GM13976 (cell line): ENCODE data around the gene SKI.
A peak's percentile ranks its signal among the peaks of the same experiment; 100 is the strongest.

ENCODE experiments used
- DNase-seq: peaks from one replicate; pipeline ENCODE4 v3.0.0; 2012; ENCODE audit warnings: low spot score
- CTCF ChIP-seq: IDR thresholded peaks from 2 replicates; pipeline ENCODE4 v1.5.1; 2012; ENCODE audit warnings: borderline replicate concordance, mild to moderate bottlenecking; ENCODE audit not compliant: insufficient read depth; ENCODE audit errors: extremely low read depth, missing control alignments, control extremely low read depth
- in situ Hi-C: fragments of 300-500 bp; cut with MboI; formaldehyde crosslinking; loops from one replicate; pipeline ENCODE4 v1.12.0; 2022; ENCODE audit warnings: low sequenced_read_pairs, mixed read lengths, inconsistent platforms; ENCODE audit not compliant: unreplicated experiment

Gene SKI

GRCh38 chr1:2307972-2308371 is 79.9 kb downstream of the SKI start:
- in situ Hi-C loops = no loop called here
- TF ChIP-seq CTCF = no peak
- DNase-seq = no peak

GRCh38 chr1:2308844-2309243 is 80.7 kb downstream of the SKI start:
- TF ChIP-seq CTCF = no peak
- no peak for DNase-seq
- in situ Hi-C loops = no loop called here

DNA sequence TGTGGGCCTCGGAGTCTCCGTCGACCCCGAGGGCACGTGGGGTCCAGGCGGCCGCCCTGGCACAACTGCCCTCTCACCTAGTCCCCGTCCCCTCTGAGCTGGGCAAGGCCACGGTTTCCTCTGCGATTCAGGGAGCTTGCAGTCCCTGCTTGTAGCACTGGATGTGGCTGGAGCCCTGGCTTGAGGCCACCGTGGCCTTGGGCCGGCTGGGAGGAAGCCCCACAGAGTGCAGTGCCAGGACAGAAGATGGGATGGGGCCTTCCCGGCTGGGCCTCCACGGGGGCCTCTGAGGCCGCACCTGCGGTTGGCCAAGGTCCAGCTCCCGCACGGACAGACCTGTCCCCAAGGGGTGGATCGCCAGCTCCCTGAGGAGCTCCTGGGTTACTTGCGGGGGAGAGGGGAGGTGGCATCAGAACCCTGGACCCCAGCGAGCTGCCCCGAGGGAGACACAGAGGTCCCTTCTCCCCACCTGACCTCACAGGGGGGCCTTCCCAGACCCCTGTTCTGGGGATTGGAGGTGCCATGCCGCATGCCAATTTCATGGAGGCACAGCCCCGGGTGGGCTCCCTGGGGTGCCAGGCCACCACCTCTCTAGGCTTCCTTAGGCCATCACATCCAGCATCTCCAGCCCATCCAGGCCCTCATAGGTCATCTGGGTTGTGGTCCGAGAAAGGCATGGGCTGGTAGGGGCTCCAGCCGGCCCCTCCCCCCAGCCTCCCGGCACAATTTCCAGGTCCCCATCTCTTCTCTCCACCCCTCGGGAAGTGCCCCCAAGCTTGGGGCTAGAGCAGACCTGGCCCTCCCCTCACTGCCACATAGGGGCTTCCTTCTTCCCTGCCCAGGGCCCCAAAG is 82.4 kb downstream of the SKI start:
- no peak for DNase-seq

DNA sequence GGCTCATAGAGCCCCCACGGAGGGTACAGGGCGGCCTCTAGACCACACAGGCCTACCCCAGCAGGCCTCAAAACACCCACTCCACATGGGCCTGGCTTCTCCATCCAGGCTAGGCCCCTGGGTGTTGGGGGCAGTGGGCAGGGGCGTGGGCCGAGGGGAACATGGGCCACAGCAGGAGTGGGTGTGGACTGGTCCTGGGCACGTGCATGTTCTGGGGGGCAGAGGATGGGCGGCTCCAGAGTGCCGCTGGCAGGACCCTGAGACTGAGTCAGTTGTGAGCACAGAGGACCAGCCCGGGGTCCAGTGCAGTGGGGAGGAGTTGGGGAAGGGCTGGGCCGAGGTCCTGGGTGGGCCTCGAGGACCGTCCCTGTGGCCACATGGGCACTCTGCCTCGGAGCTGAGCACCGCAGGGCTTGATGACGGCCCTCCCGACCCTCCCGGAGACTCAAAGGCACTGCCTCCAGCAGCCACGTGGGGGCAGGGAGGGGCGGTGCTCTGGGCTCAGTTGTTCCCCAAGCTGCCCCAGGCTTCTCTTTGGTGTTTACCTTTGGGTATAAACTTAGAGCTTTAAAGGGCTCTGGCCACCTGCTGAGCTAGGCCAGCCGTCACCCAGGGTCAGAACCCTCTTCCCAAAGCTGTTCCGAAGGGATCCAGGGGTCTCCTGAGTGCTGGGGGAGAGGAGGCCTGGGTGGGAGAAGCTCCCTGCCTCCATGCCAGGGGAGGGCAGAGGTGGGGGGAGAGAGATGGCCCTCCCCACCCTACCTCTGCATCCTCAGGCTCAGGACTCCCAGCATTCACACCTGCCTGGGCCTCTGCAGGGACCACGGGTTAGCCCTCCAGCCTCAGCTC is 83.3 kb downstream of the SKI start:
- in situ Hi-C loops = no loop called here
- no peak for TF ChIP-seq CTCF

More for the DNA sequence above, 82.4 kb downstream of the SKI start:
- in situ Hi-C loops = no loop called here
- TF ChIP-seq CTCF = no peak

GRCh38 chr1:2312160-2312514 is 84.0 kb downstream of the SKI start:
- no peak for TF ChIP-seq CTCF
- DNase-seq = no peak
- in situ Hi-C loops = no loop called here

More for the DNA sequence above, 83.3 kb downstream of the SKI start:
- peak; percentile 69 for DNase-seq

GRCh38 chr1:2312515-2313301 is 84.6 kb downstream of the SKI start:
- no peak for TF ChIP-seq CTCF
- in situ Hi-C loops = no loop called here
- no peak for DNase-seq
